Tracheal epithelial cell (primary cell): ENCODE data around the gene PSD. TPM values are rescaled to one million over a fixed set of nuclear protein-coding genes. Genes with fewer than 3 reads are reported as not detected.

Experiments
- total RNA-seq: library from RNA; depleted of rRNA; stranded (reverse); fragments of >200 nt; gene quantifications from 2 replicates; pipeline ENCODE4 v1.2.1, GENCODE V29; 2014

Gene PSD
- 0.43 and 4.6 TPM in 2 replicates for total RNA-seq

GRCh38 chr10:102418622-102419268 is at the start of gene PSD:
TSS of gene PSD (minus strand) at chr10:102418785. CDS start at chr10:102417038, 1,747 bp downstream.

DNA sequence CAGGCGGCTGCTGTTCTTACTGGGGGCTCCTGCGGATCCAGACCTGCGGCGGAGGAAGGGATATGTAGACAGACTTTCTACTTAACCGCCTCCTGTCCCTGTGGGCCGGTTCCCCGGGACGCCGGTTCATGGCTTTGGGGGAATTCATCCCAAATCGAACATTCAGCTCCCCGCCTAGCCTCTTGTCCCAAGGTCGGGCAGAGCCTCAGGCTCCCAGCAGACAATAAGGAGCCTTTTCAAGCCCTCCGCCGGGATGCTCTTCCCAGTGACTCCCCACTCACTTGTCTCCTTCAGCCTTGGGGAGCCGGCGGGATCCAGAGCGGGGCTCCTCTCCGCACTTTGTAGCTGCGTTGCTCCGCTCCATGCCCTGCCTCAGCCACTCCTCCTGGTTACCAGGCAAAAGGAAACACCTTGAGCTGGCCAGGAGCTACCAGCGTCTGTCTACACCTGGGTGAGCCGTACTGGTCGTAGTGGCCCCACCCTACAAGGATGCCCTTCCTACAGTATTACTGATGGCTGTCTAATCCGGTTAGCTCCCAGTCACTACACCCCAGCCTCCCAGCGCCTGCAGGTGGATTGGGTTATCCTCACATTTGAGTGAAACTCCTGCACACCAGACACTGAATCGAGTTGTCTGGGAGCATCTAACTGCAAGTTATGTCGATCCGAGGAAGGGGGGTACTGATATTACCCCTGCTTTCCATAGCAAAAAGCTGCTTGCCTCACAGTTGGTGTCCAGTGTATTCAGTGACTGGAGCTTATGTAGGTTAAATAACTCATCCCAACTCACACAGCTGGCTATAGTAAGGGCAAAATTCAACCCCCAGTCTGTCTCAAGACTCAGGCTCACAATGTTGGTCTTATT is 32.8 kb upstream of the PSD start, which contains the start of gene C10orf95:
C10orf95 (minus strand) TSS at position 439 of the 865 bp plus-strand sequence. CDS start 450 bp downstream, outside the sequence.

DNA sequence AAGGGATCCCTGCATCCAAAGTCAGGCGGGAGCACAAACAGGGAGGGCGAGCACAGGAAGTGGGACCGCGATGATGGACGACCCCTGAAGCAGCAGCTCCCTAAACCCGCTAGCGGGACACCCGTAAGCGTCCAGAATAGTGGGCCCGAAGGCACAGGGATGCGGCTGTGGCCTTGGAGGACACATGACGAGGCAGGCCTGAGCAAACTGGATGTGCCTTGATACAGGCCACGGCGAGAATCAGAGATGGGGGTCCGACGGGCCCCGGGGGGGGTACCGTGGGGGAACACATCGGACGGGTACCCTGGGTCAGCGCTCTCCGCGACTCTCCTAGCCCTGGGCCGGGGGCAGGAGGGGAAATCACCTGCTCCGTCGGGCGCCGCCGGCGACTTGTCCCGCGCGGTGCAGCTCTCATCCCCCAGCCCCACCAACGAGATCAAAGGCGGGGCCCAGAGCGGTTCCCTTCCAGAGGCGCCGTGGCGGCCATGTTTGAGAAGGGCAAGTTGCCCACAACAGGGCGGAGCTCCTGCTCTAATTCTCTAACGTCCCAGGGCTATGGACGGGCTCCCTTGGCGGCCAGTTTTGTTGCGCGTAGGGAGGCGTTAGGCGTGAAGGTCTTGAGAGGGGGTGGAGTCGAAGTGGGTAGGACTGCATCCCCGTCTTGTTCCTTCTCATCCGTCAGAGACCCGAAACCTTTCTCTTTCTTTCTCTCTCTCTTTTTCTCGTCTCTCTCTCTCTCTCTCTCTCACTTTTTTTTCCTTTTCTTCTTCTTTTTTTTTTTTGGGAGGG is 13.8 kb upstream of the PSD start, which contains the start of gene CUEDC2:
CUEDC2 (minus strand) TSS at position 413 of the 789 bp plus-strand sequence. CDS start 7,386 bp downstream, outside the sequence.

DNA sequence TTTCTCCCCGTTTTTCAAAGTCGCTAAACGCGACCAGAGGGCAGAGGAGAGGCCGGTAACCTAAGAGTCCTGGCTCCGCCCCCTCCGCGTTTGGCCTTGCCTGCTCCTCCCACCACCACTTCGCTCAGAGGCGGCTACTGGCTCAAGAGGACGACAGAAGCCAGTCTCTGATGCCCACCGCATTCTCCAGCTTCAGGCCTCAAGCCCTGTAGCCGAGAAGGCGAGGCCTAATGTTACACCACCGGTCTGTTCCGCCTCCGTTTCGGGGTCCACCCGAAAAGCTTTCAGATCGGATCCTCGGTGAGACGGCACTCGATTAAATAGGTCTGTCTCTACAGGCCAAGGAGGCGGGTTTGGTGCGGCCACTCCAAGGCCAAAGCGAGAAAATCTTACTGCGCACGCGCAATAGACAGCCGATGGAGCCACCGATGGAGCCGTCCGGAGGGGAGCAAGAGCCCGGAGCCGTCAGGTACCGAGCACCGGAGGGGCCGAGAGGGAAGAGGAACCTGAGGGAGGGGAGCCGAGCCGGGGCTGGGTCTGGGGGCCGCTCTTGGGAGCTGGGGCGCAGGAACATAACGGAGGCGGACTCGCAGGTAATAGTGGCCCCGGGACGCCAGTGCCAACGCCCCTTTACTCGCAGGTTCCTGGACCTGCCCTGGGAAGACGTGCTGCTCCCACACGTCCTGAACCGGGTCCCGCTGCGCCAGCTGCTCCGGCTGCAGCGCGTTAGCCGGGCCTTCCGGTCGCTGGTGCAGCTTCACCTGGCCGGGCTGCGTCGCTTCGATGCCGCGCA is 2.3 kb upstream of the PSD start, which contains the start of gene FBXL15:
FBXL15 (plus strand) TSS at position 123 of the 793 bp plus-strand sequence; CDS start at position 417, 294 bp downstream.

GRCh38 chr10:102395400-102396316 is 22.9 kb downstream of the PSD start, which contains the start of gene NFKB2:
TSS of gene NFKB2 (plus strand) at chr10:102395705. CDS start at chr10:102395960, 255 bp downstream.

Other genes starting within 250 kb of the PSD start
- not detected in 2 replicates for gene ELOVL3, start 192.5 kb downstream of the PSD start, total RNA-seq
- not detected in 2 replicates for gene PITX3, start 177.3 kb downstream of the PSD start, total RNA-seq
- 13.2 and 14.0 TPM in 2 replicates for gene GBF1, start 173.3 kb downstream of the PSD start, total RNA-seq
- 5.3 and 42.4 TPM in 2 replicates for gene NFKB2, start 23.1 kb downstream of the PSD start, total RNA-seq
- 8.4 and 9.8 TPM in 2 replicates for gene FBXL15, start 2.1 kb upstream of the PSD start, total RNA-seq
- gene CUEDC2, start 13.8 kb upstream of the PSD start, total RNA-seq, result 39.2 and 53.5 TPM in 2 replicates
- 3.1 and 5.1 TPM in 2 replicates for gene C10orf95, start 32.8 kb upstream of the PSD start, total RNA-seq
- gene ACTR1A, start 83.9 kb upstream of the PSD start, total RNA-seq, result 56.5 and 76.9 TPM in 2 replicates
- 0.72 and 1.3 TPM in 2 replicates for gene SUFU, start 85.2 kb upstream of the PSD start, total RNA-seq
- 37.6 and 46.7 TPM in 2 replicates for gene TRIM8, start 225.7 kb upstream of the PSD start, total RNA-seq